ENCODE results near the gene SNRPD1. TPM values are rescaled to one million over a fixed set of nuclear protein-coding genes. Genes with fewer than 3 reads are reported as not detected.

Gene SNRPD1
- total and polyA plus RNA-seq, 9 of the 15 experiments (the other 6 are each of a cell fraction or from before 2014, with no cell fraction given): 186 to 1,063 (median 313) TPM

- TF ChIP-seq KLF6 (CRISPR knock-in tag; IDR thresholded peaks at IDR 0.05; ENCODE audit: borderline replicate concordance) (no peak), MYNN (IDR thresholded peaks at IDR 0.05) (0 out of 2 replicates have a peak, but pooled peaks have one; percentile 16), MYNN (CRISPR knock-in tag; IDR thresholded peaks at IDR 0.05) (no peak), ZNF212 (CRISPR knock-in tag; IDR thresholded peaks at IDR 0.05) (no peak), CEBPB (tag; IDR thresholded peaks at IDR 0.05) (no peak), BRD9 (IDR thresholded peaks at IDR 0.05; ENCODE audit: low read depth, partially characterized antibody) (no peak), SRF (CRISPR knock-in tag; IDR thresholded peaks at IDR 0.05) (peak in 1 of 2 experiments; percentile 16; a peak in 1 of 4 replicates), ZNF174 (CRISPR knock-in tag; IDR thresholded peaks at IDR 0.05) (no peak), TAF7 (tag; IDR thresholded peaks at IDR 0.05) (peak; percentile 88), NFIC (IDR thresholded peaks at IDR 0.05) (peak; percentile 43; the same call in 1 of the 2 replicates), CBFA2T2 (conservative IDR thresholded peaks at IDR 0.05) (no peak), MTA2 (IDR thresholded peaks at IDR 0.05; ENCODE audit: low read depth) (no peak), NR2C1 (IDR thresholded peaks at IDR 0.05) (no peak; the same call in 1 of the 2 replicates), NR2C1 (tag; IDR thresholded peaks at IDR 0.05) (peak; percentile 33; the same call in 1 of the 2 replicates), ZC3H4 (CRISPR knock-in tag; IDR thresholded peaks at IDR 0.05; ENCODE audit: borderline replicate concordance) (no peak), FIP1L1 (IDR thresholded peaks at IDR 0.05; ENCODE audit: low read depth, low read length, poor library complexity, severe bottlenecking) (peak; percentile 79), SPI1 (IDR thresholded peaks at IDR 0.05; ENCODE audit: borderline replicate concordance, low read depth, low read length) (no peak), BMI1 (IDR thresholded peaks at IDR 0.05; ENCODE audit: low read length) (no peak), ELF2 (CRISPR knock-in tag; IDR thresholded peaks at IDR 0.05) (0 out of 2 replicates have a peak, but pooled peaks have one; percentile 77), HMG20B (CRISPR knock-in tag; IDR thresholded peaks at IDR 0.05) (no peak)
- TF ChIP-seq, protein P1, sequence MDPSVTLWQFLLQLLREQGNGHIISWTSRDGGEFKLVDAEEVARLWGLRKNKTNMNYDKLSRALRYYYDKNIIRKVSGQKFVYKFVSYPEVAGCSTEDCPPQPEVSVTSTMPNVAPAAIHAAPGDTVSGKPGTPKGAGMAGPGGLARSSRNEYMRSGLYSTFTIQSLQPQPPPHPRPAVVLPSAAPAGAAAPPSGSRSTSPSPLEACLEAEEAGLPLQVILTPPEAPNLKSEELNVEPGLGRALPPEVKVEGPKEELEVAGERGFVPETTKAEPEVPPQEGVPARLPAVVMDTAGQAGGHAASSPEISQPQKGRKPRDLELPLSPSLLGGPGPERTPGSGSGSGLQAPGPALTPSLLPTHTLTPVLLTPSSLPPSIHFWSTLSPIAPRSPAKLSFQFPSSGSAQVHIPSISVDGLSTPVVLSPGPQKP (CRISPR knock-in tag; IDR thresholded peaks at IDR 0.05): 0 out of 2 replicates have a peak, but pooled peaks have one; percentile 18
- TF ChIP-seq, protein P2, sequence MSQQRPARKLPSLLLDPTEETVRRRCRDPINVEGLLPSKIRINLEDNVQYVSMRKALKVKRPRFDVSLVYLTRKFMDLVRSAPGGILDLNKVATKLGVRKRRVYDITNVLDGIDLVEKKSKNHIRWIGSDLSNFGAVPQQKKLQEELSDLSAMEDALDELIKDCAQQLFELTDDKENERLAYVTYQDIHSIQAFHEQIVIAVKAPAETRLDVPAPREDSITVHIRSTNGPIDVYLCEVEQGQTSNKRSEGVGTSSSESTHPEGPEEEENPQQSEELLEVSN (IDR thresholded peaks at IDR 0.05; ENCODE audit: borderline replicate concordance in 1 of 2, extremely low read depth in 1 of 2, insufficient read depth in 1 of 2, insufficient read length in 1 of 2, low read depth in 1 of 2, low read length in 1 of 2, poor library complexity in 1 of 2, severe bottlenecking in 1 of 2): peak; percentile 94 to 96
- TF ChIP-seq, protein P3, sequence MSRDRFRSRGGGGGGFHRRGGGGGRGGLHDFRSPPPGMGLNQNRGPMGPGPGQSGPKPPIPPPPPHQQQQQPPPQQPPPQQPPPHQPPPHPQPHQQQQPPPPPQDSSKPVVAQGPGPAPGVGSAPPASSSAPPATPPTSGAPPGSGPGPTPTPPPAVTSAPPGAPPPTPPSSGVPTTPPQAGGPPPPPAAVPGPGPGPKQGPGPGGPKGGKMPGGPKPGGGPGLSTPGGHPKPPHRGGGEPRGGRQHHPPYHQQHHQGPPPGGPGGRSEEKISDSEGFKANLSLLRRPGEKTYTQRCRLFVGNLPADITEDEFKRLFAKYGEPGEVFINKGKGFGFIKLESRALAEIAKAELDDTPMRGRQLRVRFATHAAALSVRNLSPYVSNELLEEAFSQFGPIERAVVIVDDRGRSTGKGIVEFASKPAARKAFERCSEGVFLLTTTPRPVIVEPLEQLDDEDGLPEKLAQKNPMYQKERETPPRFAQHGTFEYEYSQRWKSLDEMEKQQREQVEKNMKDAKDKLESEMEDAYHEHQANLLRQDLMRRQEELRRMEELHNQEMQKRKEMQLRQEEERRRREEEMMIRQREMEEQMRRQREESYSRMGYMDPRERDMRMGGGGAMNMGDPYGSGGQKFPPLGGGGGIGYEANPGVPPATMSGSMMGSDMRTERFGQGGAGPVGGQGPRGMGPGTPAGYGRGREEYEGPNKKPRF (IDR thresholded peaks at IDR 0.05; ENCODE audit: low read depth, low read length): no peak
Measured at GRCh38 chr18:21612125-21613039, at the start of gene SNRPD1 (continued).

All from K562 (cell line).